Thyroid gland (tissue), 4 donors: ENCODE results near the gene NIPSNAP3A. TPM values are rescaled to one million over a fixed set of nuclear protein-coding genes. Genes with fewer than 3 reads are reported as not detected.

Source experiments
- DNase-seq, 2 donors: peaks; one replicate each; pipeline ENCODE4 v3.0.0-alpha.2; 2019
- H3K27ac ChIP-seq, 3 donors: fragments of 200-600 bp; sonication (generic); 1 replicate in 2 of 3; 2 replicates in 1 of 3; pipeline ENCODE4 v1.5.1; 2016 to 2019; ENCODE audit warnings: mild to moderate bottlenecking in 1 of 3, moderate library complexity in 1 of 3
- H3K27me3 ChIP-seq: fragments of 200-600 bp; sonication (generic); one replicate; pipeline ENCODE4 v1.5.1; 2019
- H3K36me3 ChIP-seq, 2 donors: fragments of 200-600 bp; sonication (generic); one replicate each; pipeline ENCODE4 v1.5.1; 2016 to 2019
- H3K4me1 ChIP-seq, 2 donors: fragments of 200-600 bp; sonication (generic); one replicate each; pipeline ENCODE4 v1.5.1; 2017 to 2019
- H3K4me3 ChIP-seq, 3 donors: fragments of 200-600 bp; sonication (generic); replicated peaks in 1 of 3; 1 replicate in 2 of 3; 2 replicates in 1 of 3; pipeline ENCODE4 v1.5.1; 2016; ENCODE audit warnings: mild to moderate bottlenecking in 1 of 3
- H3K9me3 ChIP-seq: fragments of 200-600 bp; sonication (generic); one replicate; pipeline ENCODE4 v1.5.1; 2017
- POLR2A ChIP-seq, 2 donors: fragments of 450-650 bp; IDR thresholded peaks; one replicate each; pipeline ENCODE4 v1.6.1; 2017; ENCODE audit warnings: antibody characterized with exemption in 2 of 2, mild to moderate bottlenecking in 2 of 2, moderate library complexity in 1 of 2
- WGBS, 2 donors: methylation state at CpG; one replicate each; pipeline ENCODE4 v1.1.5; 2017; 5-methylcytosine and 5-hydroxymethylcytosine counted together
- intact Hi-C: fragments of 100-400 bp; cut with DNase I; formaldehyde crosslinking; loops from one replicate; pipeline ENCODE4 v1.15.1; 2023
- total RNA-seq, 4 donors: library from RNA; depleted of rRNA; stranded (reverse); fragments of >200 nt; gene quantifications; one replicate each; pipeline ENCODE4 v1.2.3, GENCODE V29; 2016
- TF ChIP-seq, protein P1 (sequence below), 6 experiments: fragments of 200-600 bp in 3 of 6; fragments of 450-650 bp in 3 of 6; sonication (generic) in 3 of 6; IDR thresholded peaks; one replicate each; pipeline ENCODE4 v1.5.1; 2016 to 2019; ENCODE audit warnings: antibody characterized with exemption in 6 of 6, mild to moderate bottlenecking in 2 of 6, inconsistent platforms in 1 of 6, moderate library complexity in 1 of 6

The NIPSNAP3A gene
- total RNA-seq, 4 donors from 2014 or later = 23.9 to 38.2 (median 28.8) TPM

DNA sequence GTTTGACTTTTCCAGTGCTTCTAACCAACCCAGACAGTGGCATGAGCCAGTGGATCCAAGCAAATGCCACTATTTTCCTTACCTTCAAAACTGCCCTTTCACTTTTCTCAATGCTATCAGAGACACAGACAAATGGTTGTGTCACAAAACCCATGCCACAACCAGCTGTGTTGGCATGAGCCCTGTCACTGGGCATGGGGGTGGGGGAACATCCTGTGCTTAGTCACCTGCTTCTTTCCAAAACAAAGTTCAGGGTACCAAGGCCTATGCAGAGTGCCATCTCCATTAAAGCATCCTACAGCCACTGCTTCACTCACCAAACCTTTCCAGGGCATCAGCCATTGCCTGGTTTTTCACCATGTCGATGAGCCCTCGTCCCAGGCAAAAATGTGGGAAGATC lies 46.6 kb downstream of the NIPSNAP3A start:
- Histone ChIP-seq H3K27me3 (no peaks in the 10 kb centered on the region), H3K4me3 (no peak overlapping the region), H3K9me3 (no peaks in the 10 kb centered on the region), H3K4me1 (no peaks in the 10 kb centered on the region), H3K27ac (no peak overlapping the region), H3K36me3 (peaks cover 73 to 74% of the 10 kb centered on the region in 2 donors)
- no peak for TF ChIP-seq POLR2A (IDR thresholded peaks at IDR 0.05)
- TF ChIP-seq, protein P1, sequence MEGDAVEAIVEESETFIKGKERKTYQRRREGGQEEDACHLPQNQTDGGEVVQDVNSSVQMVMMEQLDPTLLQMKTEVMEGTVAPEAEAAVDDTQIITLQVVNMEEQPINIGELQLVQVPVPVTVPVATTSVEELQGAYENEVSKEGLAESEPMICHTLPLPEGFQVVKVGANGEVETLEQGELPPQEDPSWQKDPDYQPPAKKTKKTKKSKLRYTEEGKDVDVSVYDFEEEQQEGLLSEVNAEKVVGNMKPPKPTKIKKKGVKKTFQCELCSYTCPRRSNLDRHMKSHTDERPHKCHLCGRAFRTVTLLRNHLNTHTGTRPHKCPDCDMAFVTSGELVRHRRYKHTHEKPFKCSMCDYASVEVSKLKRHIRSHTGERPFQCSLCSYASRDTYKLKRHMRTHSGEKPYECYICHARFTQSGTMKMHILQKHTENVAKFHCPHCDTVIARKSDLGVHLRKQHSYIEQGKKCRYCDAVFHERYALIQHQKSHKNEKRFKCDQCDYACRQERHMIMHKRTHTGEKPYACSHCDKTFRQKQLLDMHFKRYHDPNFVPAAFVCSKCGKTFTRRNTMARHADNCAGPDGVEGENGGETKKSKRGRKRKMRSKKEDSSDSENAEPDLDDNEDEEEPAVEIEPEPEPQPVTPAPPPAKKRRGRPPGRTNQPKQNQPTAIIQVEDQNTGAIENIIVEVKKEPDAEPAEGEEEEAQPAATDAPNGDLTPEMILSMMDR (IDR thresholded peaks at IDR 0.05) = no peak
- intact Hi-C loops = no loop called here
- DNase-seq = no peak
- WGBS, 2 donors = 97 to 100% methylated on average over 2 of the region's 2 CpGs

DNA sequence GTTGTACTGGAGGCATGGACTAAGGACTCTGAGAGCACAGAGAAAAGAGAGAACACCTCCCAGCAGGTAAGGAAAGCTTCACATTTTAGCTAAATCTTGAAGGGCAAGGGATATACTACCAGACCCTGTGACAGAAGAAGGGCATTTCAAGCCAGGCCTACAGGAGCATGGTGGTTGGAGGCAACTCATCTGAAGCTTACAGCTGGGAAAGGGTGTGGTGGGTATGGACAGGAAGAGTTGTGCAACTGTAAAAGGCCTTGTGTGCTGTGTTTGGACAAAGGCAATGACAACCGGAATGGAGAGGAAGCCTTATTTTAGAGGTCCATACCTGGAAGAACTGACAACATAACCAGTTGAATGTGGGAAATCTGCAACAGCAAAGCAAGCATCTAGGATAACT lies 47.6 kb downstream of the NIPSNAP3A start:
- no peaks in the 10 kb centered on the region for H3K9me3 ChIP-seq
- H3K27ac ChIP-seq = no peak overlapping the region
- WGBS, 2 donors = 77 to 83% methylated on average over 1 of the region's 1 CpG
- DNase-seq = no peak
- TF ChIP-seq POLR2A (IDR thresholded peaks at IDR 0.05) = no peak
- TF ChIP-seq, protein P1 (IDR thresholded peaks at IDR 0.05) = no peak
- H3K4me3 ChIP-seq = no peak overlapping the region
- intact Hi-C loops = no loop called here
- H3K27me3 ChIP-seq = no peaks in the 10 kb centered on the region
- peaks cover 71 to 73% of the 10 kb centered on the region in 2 donors for H3K36me3 ChIP-seq
- H3K4me1 ChIP-seq = no peaks in the 10 kb centered on the region

DNA sequence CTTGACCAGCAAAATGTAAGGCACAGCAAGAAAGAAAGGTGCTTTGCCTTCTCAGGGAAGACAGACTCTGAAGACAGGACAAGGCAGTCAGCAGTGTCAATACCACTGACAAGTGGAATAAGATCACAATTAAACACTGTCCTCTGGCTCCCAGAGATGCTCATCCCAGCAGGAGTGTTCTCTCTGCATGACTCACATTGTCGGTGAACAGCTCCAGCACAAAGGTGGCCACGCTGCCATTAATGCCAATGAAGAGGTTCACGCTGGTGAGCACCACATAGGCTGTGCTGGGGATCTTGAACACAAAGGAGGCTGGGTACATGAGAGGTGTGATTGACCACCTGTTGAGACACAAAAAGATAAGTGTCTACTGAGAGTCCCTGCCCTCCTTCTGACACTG lies 48.4 kb downstream of the NIPSNAP3A start:
- 91 to 93% methylated on average over 3 of the region's 3 CpGs for WGBS, 2 donors
- intact Hi-C loops = no loop called here
- peaks cover 71 to 81% of the 10 kb centered on the region in 2 donors for H3K36me3 ChIP-seq

DNA sequence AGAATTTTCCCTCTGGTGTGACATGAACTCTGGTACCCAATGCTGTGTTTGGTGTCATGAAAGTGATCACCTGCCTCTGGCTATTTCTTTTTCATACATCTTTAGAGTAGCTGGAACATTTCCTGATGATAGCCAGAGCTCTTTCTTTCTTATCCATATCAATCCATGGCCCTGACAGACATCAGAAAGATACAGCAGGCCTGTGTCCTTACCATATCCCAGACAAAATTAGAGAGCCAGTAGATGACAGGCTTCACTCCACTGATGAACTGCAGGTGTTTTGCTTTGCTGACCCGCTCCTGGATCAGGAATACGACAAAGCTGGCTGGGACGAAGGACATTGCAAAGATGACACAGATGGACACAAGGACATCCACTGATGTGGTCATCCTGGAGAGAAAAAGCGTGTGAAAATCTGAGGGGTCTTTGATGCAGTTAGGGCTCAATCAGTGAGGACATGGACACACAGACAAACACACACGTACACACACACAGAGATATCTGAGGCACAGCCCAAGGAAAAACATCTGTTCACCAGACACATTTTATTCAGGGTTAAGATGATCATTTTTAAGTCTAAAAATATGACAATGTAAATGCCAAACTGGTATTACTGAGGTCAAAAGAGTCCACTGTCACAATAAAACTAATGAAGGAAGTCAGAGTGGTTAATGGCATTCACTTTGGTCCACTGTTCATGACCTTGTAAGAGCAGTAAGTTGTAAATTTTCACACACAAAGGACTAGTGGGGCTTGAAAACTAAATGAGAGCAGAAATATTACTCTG lies 50.9 kb downstream of the NIPSNAP3A start:
- Histone ChIP-seq H3K27ac (no peak overlapping the region), H3K27me3 (no peaks in the 10 kb centered on the region), H3K36me3 (peaks cover 73 to 84% of the 10 kb centered on the region in 2 donors), H3K4me1 (no peaks in the 10 kb centered on the region), H3K9me3 (no peaks in the 10 kb centered on the region), H3K4me3 (no peak overlapping the region)
- WGBS, 2 donors = 90 to 91% methylated on average over 5 of the region's 5 CpGs
- no peak for TF ChIP-seq POLR2A (IDR thresholded peaks at IDR 0.05)
- TF ChIP-seq, protein P1 (IDR thresholded peaks at IDR 0.05) = no peak
- intact Hi-C loops = no loop called here
- no peak for DNase-seq

More for the DNA sequence above, 48.4 kb downstream of the NIPSNAP3A start:
- Histone ChIP-seq H3K4me1 (no peaks in the 10 kb centered on the region), H3K4me3 (no peak overlapping the region), H3K9me3 (no peaks in the 10 kb centered on the region), H3K27me3 (no peaks in the 10 kb centered on the region), H3K27ac (no peak overlapping the region)
- DNase-seq = no peak
- TF ChIP-seq POLR2A (IDR thresholded peaks at IDR 0.05) = no peak
- TF ChIP-seq, protein P1 (IDR thresholded peaks at IDR 0.05) = no peak

DNA sequence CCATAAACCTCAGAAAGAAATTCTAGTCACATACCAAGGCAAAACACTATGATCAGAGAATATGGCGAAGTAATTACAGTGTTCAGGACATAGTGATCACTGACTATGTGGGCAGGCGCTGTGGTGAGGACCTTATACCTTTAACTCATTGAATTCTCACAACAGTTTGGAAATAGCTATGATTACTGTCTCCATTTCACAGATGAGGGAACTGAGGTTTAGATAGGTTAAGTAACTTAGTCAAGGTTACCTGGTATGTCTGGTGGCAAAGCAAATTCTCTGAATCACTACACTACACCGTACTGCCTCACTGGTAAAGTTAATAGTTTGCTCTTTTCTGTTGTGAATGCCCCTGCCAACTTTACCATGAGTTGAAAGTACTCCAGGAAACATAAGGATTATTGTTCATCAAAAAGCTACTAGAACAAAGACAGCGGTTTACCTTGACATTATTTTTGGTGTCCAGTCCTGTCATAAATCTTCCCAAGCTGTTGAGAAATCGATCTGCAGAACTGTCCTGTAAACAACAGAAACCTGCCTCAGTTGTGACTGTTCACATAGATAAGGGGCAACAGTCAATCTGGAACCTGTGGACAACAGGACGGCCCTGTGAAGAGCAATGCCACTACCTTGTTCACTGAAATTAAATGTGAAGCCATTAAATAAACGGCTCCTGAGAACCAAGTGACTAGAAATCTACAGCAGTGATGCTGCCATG lies 52.7 kb downstream of the NIPSNAP3A start:
- Histone ChIP-seq H3K4me1 (no peaks in the 10 kb centered on the region), H3K36me3 (peaks cover 77% of the 10 kb centered on the region in 2 donors), H3K27me3 (no peaks in the 10 kb centered on the region), H3K9me3 (no peaks in the 10 kb centered on the region), H3K4me3 (no peak overlapping the region), H3K27ac (no peak overlapping the region)
- intact Hi-C loops = no loop called here
- no peak for DNase-seq
- WGBS, 2 donors = 92 to 94% methylated on average over 7 of the region's 7 CpGs
- TF ChIP-seq, protein P1 (IDR thresholded peaks at IDR 0.05) = no peak
- TF ChIP-seq POLR2A (IDR thresholded peaks at IDR 0.05) = no peak
